ENCODE data around the gene PHACTR1.
A peak's percentile ranks its signal among the peaks of the same experiment; 100 is the strongest.

Gene PHACTR1

DNA sequence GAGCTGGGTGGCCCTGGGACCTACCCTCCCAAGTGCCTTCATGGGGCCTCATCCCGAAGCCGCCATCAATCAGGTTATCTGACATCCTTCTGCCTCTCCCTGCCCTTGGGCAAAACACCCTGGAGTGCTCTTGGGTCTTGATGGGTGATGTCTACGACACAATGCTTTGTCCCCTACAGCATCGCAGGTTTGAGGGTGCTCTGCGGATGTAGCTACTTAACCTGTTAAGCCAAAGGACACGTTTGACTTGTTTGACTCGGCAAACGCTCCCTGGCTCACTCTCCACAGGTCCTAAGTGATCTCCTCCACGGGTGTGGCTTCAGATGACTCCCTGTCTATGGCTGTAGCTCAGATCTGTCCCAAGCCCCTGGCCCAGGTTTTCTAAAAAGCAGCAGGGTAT, 576.2 kb downstream of the PHACTR1 start:
- Histone ChIP-seq H3K23ac (ENCODE audit: low read depth, low read length, poor library complexity) (no peak overlapping the region), H2BK15ac (ENCODE audit: low read length) (no peak overlapping the region), H3K4ac (ENCODE audit: low read length) (no peak overlapping the region), H4K91ac (ENCODE audit: low read depth, low read length, poor library complexity) (no peak overlapping the region), H3K79me1 (ENCODE audit: low read depth, low read length) (peaks cover 2% of the 10 kb centered on the region), H3K18ac (ENCODE audit: low read length) (no peak overlapping the region), H3K4me3 (ENCODE audit: low read length in 2 of 2) (no peak overlapping the region), H2AK5ac (ENCODE audit: low read depth, low read length) (no peak overlapping the region), H3K14ac (ENCODE audit: low read length) (no peak overlapping the region), H3K9me3 (replicated peaks in 1 of 2; ENCODE audit: control insufficient read depth in 2 of 2, insufficient read depth in 1 of 2, low read depth in 1 of 2, low read length in 2 of 2) (peaks cover 6 to 13% of the 10 kb centered on the region in 2 donors), H4K8ac (ENCODE audit: low read depth, low read length) (no peak overlapping the region), H2BK5ac (ENCODE audit: low read length) (no peak overlapping the region), H3K27me3 (ENCODE audit: control insufficient read depth in 3 of 3, insufficient read depth in 3 of 3, low read depth in 1 of 3, low read length in 3 of 3) (no peaks in the 10 kb centered on the region), H2BK12ac (ENCODE audit: low read length) (no peak overlapping the region), H2AFZ (ENCODE audit: low read length) (no peak overlapping the region), H2BK120ac (ENCODE audit: low read depth, low read length) (no peak overlapping the region), H3K36me3 (replicated peaks in 1 of 2; ENCODE audit: control insufficient read depth in 2 of 2, insufficient read depth in 2 of 2, low read length in 2 of 2) (peaks cover 44 to 74% of the 10 kb centered on the region in 2 donors), H3K4me1 (ENCODE audit: control insufficient read depth in 2 of 2, insufficient read depth in 1 of 2, low read depth in 1 of 2, low read length in 2 of 2) (no peaks in the 10 kb centered on the region), H3K9ac (ENCODE audit: low read depth, low read length, poor library complexity) (no peak overlapping the region), H3K27ac (replicated peaks; ENCODE audit: low read length) (no peak overlapping the region), H3K4me2 (ENCODE audit: insufficient read depth, low read length, poor library complexity, severe bottlenecking) (no peak overlapping the region)
- DNase-seq (ENCODE audit: low spot score), result no peak
- WGBS, 2 donors (ENCODE audit: extremely low coverage in 2 of 2, insufficient read length in 2 of 2, insufficient replicate concordance in 1 of 2), result no CpG with 5 or more reads among the region's 9 CpGs

DNA sequence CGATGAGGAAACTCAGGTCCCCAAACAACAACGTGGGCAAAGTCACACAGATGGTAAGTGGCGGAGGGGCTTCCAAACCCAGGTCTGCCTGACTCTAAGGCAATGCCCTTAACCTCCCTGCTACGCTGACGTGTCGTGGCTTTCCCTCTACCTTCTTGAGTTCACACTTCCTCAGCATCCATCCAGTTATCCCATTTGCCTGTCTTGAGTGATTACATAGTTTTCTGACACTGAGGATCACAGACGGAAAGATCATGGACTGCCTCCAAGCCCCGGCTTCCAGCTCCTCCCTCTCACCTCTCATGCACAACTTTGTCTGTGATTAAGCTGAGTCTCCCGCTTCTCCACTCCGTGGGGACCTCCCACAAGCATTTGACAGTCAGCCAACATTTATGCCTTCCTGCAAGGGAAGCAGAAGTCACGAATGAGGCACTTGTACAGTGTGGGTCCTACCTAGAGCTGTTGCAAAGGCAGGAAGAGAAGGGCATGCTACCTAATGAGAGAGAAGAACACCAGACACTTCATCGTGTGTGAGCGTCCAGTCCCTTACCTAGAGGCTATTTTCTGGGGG, 578.0 kb downstream of the PHACTR1 start:
- Histone ChIP-seq H2BK5ac (ENCODE audit: low read length) (no peak overlapping the region), H3K9me3 (replicated peaks in 1 of 2; ENCODE audit: control insufficient read depth in 2 of 2, insufficient read depth in 1 of 2, low read depth in 1 of 2, low read length in 2 of 2) (peaks cover 0 to 4% of the 10 kb centered on the region in 2 donors), H3K9ac (ENCODE audit: low read depth, low read length, poor library complexity) (no peak overlapping the region), H2AK5ac (ENCODE audit: low read depth, low read length) (no peak overlapping the region), H3K4me3 (ENCODE audit: low read length in 2 of 2) (no peak overlapping the region), H3K36me3 (replicated peaks in 1 of 2; ENCODE audit: control insufficient read depth in 2 of 2, insufficient read depth in 2 of 2, low read length in 2 of 2) (peaks cover 41 to 81% of the 10 kb centered on the region in 2 donors), H2BK12ac (ENCODE audit: low read length) (no peak overlapping the region), H2BK15ac (ENCODE audit: low read length) (no peak overlapping the region), H3K79me1 (ENCODE audit: low read depth, low read length) (no peaks in the 10 kb centered on the region), H4K8ac (ENCODE audit: low read depth, low read length) (no peak overlapping the region), H3K4me1 (ENCODE audit: control insufficient read depth in 2 of 2, insufficient read depth in 1 of 2, low read depth in 1 of 2, low read length in 2 of 2) (no peaks in the 10 kb centered on the region), H2BK120ac (ENCODE audit: low read depth, low read length) (no peak overlapping the region), H3K23ac (ENCODE audit: low read depth, low read length, poor library complexity) (no peak overlapping the region), H3K18ac (ENCODE audit: low read length) (no peak overlapping the region), H3K14ac (ENCODE audit: low read length) (no peak overlapping the region), H2AFZ (ENCODE audit: low read length) (no peak overlapping the region), H3K27me3 (ENCODE audit: control insufficient read depth in 3 of 3, insufficient read depth in 3 of 3, low read depth in 1 of 3, low read length in 3 of 3) (no peaks in the 10 kb centered on the region), H4K91ac (ENCODE audit: low read depth, low read length, poor library complexity) (no peak overlapping the region), H3K27ac (replicated peaks; ENCODE audit: low read length) (no peak overlapping the region), H3K4me2 (ENCODE audit: insufficient read depth, low read length, poor library complexity, severe bottlenecking) (no peak overlapping the region), H3K4ac (ENCODE audit: low read length) (no peak overlapping the region)
- DNase-seq (ENCODE audit: low spot score), result no peak
- WGBS, 2 donors (ENCODE audit: extremely low coverage in 2 of 2, insufficient read length in 2 of 2, insufficient replicate concordance in 1 of 2), result no CpG with 5 or more reads among the region's 13 CpGs

DNA sequence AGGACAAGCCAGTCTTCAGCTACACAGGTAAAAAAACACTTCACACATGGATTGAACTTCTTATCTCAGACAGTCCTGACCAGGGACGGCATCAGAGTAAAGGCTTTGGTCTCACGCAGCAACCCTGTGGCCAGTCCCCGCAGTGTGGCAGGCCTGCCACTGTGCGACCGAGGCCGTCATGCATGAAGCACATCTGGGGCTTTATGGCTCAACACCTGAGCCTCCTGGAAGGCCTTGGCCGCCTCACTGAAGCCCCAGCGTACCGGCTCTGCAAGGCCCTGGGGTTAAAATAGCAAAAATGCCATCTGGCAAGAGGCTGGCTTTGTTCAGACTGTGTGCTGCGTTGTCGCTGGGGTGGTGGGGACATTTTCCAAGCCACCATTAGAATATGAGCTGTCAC, 579.0 kb downstream of the PHACTR1 start:
- peaks cover 43 to 83% of the 10 kb centered on the region in 2 donors for H3K36me3 ChIP-seq (replicated peaks in 1 of 2; ENCODE audit: control insufficient read depth in 2 of 2, insufficient read depth in 2 of 2, low read length in 2 of 2)
- no peak overlapping the region for H3K4ac ChIP-seq (ENCODE audit: low read length)
- no peak overlapping the region for H3K23ac ChIP-seq (ENCODE audit: low read depth, low read length, poor library complexity)
- H2AK5ac ChIP-seq (ENCODE audit: low read depth, low read length), result no peak overlapping the region
- no peaks in the 10 kb centered on the region for H3K27me3 ChIP-seq (ENCODE audit: control insufficient read depth in 3 of 3, insufficient read depth in 3 of 3, low read depth in 1 of 3, low read length in 3 of 3)
- no peak overlapping the region for H4K8ac ChIP-seq (ENCODE audit: low read depth, low read length)
- no peak overlapping the region for H3K9ac ChIP-seq (ENCODE audit: low read depth, low read length, poor library complexity)
- H4K91ac ChIP-seq (ENCODE audit: low read depth, low read length, poor library complexity), result no peak overlapping the region
- peak overlapping the region; percentile 20 for H2BK5ac ChIP-seq (ENCODE audit: low read length)
- no peak overlapping the region for H3K18ac ChIP-seq (ENCODE audit: low read length)
- no peak for DNase-seq (ENCODE audit: low spot score)
- peaks cover 0 to 4% of the 10 kb centered on the region in 2 donors for H3K9me3 ChIP-seq (replicated peaks in 1 of 2; ENCODE audit: control insufficient read depth in 2 of 2, insufficient read depth in 1 of 2, low read depth in 1 of 2, low read length in 2 of 2)
- H2BK120ac ChIP-seq (ENCODE audit: low read depth, low read length), result no peak overlapping the region
- H3K27ac ChIP-seq (replicated peaks; ENCODE audit: low read length), result no peak overlapping the region
- H2BK12ac ChIP-seq (ENCODE audit: low read length), result no peak overlapping the region
- WGBS, 2 donors (ENCODE audit: extremely low coverage in 2 of 2, insufficient read length in 2 of 2, insufficient replicate concordance in 1 of 2), result no CpG with 5 or more reads among the region's 11 CpGs
- no peak overlapping the region for H2BK15ac ChIP-seq (ENCODE audit: low read length)
- H3K14ac ChIP-seq (ENCODE audit: low read length), result no peak overlapping the region
- no peaks in the 10 kb centered on the region for H3K4me1 ChIP-seq (ENCODE audit: control insufficient read depth in 2 of 2, insufficient read depth in 1 of 2, low read depth in 1 of 2, low read length in 2 of 2)
- H3K4me2 ChIP-seq (ENCODE audit: insufficient read depth, low read length, poor library complexity, severe bottlenecking), result no peak overlapping the region
- no peak overlapping the region for H3K4me3 ChIP-seq (ENCODE audit: low read length in 2 of 2)
- H2AFZ ChIP-seq (ENCODE audit: low read length), result no peak overlapping the region
- no peaks in the 10 kb centered on the region for H3K79me1 ChIP-seq (ENCODE audit: low read depth, low read length)

DNA sequence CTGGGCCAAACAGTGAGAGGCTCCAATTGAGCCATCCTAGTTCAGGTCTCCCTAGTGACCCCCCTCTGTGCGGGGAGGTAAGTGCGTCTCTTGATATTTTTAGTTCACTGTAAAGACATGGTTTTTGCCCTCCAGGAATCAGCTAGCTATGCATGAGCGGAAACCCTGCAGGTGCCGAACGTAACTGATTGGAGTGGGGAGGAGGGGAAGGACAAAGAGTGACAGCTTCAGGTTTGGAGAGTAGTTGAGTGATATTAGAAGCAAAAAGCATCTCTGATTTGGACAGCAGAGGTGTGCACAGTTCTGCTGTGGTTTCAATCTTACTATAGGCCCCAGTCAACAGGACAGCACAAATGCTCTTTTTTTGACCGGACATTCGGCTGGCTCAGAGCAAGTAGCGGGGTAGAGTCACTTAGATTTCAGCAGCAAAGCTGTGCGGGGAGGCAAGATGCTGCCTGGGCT, 580.0 kb downstream of the PHACTR1 start:
- no peak overlapping the region for H3K9ac ChIP-seq (ENCODE audit: low read depth, low read length, poor library complexity)
- H3K27ac ChIP-seq (replicated peaks; ENCODE audit: low read length), result no peak overlapping the region
- peaks cover 0 to under 1% of the 10 kb centered on the region in 2 donors for H3K9me3 ChIP-seq (replicated peaks in 1 of 2; ENCODE audit: control insufficient read depth in 2 of 2, insufficient read depth in 1 of 2, low read depth in 1 of 2, low read length in 2 of 2)
- H3K4me1 ChIP-seq (ENCODE audit: control insufficient read depth in 2 of 2, insufficient read depth in 1 of 2, low read depth in 1 of 2, low read length in 2 of 2), result no peaks in the 10 kb centered on the region
- H2BK120ac ChIP-seq (ENCODE audit: low read depth, low read length), result no peak overlapping the region
- H2BK5ac ChIP-seq (ENCODE audit: low read length), result no peak overlapping the region
- no peak overlapping the region for H3K4ac ChIP-seq (ENCODE audit: low read length)
- H3K4me3 ChIP-seq (ENCODE audit: low read length in 2 of 2), result no peak overlapping the region
- no peak overlapping the region for H2BK12ac ChIP-seq (ENCODE audit: low read length)
- no peaks in the 10 kb centered on the region for H3K27me3 ChIP-seq (ENCODE audit: control insufficient read depth in 3 of 3, insufficient read depth in 3 of 3, low read depth in 1 of 3, low read length in 3 of 3)
- no peak overlapping the region for H3K23ac ChIP-seq (ENCODE audit: low read depth, low read length, poor library complexity)
- no peak overlapping the region for H4K8ac ChIP-seq (ENCODE audit: low read depth, low read length)
- H2AK5ac ChIP-seq (ENCODE audit: low read depth, low read length), result no peak overlapping the region
- no peak overlapping the region for H3K18ac ChIP-seq (ENCODE audit: low read length)
- H3K14ac ChIP-seq (ENCODE audit: low read length), result no peak overlapping the region
- no CpG with 5 or more reads among the region's 9 CpGs for WGBS, 2 donors (ENCODE audit: extremely low coverage in 2 of 2, insufficient read length in 2 of 2, insufficient replicate concordance in 1 of 2)
- no peak for DNase-seq (ENCODE audit: low spot score)
- no peak overlapping the region for H4K91ac ChIP-seq (ENCODE audit: low read depth, low read length, poor library complexity)
- H2AFZ ChIP-seq (ENCODE audit: low read length), result no peak overlapping the region
- H2BK15ac ChIP-seq (ENCODE audit: low read length), result no peak overlapping the region
- peaks cover 44 to 88% of the 10 kb centered on the region in 2 donors for H3K36me3 ChIP-seq (replicated peaks in 1 of 2; ENCODE audit: control insufficient read depth in 2 of 2, insufficient read depth in 2 of 2, low read length in 2 of 2)
- H3K79me1 ChIP-seq (ENCODE audit: low read depth, low read length), result no peaks in the 10 kb centered on the region
- H3K4me2 ChIP-seq (ENCODE audit: insufficient read depth, low read length, poor library complexity, severe bottlenecking), result no peak overlapping the region
